Stimulated activated CD4-positive, alpha-beta T cell treated with anti-CD3 and anti-CD28 coated beads, Interleukin-12 subunit alpha, Interleukin-12 subunit beta, amount 100 ng/mL, for 48 hours (primary cell): Measurements from ENCODE around the gene MPL.
"Not testable (repeated sequence)": the region's sequence is repeated elsewhere in the genome, so short reads cannot be mapped to it uniquely, and the experiment has no call there.

ENCODE experiments used
- DNase-seq, 3 donors: peaks; one replicate each; pipeline ENCODE4 v3.0.0-alpha.2; 2020; ENCODE audit warnings: low read depth in 2 of 3, low spot score in 1 of 3

MPL gene

DNA sequence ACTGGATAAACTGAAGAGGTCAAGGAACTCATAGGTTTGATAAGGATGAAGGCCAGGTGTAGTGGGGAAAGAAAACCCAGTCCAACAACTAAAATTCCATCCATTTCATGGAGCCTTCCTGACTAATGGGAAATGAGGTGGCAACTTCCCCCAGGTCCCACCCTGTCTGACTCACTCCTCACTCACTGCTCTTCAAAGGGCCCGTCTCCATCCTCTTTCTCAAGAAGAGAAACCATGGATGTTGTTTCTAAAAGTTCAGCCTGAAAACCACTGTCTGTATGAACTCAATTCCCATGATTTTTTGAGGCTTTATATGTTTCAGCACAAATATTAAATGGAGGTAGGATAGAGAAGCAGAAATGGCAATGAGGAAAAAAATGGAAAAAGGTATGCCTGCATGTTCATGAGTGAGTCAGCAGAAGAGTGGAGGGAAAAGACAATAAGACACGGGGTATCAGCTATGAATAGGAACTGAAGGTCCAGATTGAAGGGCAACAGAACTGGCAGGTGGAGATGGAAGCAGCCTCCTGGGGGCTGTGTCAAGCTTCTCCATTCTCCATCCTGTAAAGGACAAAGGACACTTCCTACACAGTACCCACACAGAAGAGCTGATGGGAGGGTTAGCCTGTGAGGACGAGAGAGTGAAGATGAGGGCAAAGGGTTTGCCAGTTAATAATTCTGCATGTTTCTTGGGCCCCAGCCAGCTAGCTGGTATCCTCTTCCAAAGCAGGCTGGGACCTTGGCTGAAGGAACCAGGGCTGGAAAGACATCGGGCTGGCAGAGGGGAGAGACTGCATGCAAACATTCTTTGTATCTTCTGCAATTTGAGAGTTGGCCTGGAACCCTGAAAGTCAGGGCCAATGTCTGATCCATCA lies 35.7 kb downstream of the MPL start:
- DNase-seq: no peak

DNA sequence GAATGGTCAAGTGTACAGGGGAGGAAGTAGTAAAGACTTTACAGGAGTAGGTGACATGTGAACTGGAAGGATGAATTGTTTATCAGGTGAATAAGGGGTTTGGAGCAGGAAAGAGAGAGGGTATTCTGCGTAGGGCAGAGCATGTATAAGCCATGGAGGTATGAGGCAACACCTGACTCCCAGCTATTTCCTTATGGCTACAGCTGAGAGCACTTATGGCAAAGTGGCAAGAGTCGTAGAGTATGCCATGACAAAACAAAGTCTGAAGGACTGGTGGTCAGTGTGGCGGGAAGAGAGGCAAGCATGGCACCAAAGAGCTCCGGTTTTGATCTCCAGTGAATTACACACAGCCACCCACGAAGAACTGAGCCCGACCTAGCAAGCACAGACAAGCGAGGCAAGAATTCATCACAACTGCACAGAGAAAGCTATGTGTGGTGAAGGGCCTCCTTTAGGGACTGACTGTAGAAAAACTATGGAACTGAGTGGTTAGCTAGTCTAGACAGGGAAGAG lies 39.2 kb downstream of the MPL start:
- no peak for DNase-seq

DNA sequence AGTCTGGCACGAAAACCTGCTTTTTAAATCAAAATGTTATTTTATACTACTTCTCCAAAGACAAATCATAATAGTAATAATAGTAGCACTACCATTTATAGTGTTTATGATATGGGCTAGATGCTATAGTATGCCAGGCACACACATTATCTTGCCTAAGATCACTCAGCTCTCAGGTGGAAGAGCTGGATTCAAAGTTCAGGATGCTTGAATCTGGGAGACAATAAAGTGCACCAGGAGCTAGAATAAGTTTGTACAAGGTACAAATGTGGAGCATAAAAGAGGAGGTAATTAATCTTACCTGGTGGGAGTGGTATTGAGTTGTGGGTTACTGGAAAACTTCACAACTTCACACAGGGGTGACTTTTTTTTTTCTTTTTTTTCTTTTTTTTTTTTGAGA lies 40.2 kb downstream of the MPL start:
- DNase-seq: no peak

DNA sequence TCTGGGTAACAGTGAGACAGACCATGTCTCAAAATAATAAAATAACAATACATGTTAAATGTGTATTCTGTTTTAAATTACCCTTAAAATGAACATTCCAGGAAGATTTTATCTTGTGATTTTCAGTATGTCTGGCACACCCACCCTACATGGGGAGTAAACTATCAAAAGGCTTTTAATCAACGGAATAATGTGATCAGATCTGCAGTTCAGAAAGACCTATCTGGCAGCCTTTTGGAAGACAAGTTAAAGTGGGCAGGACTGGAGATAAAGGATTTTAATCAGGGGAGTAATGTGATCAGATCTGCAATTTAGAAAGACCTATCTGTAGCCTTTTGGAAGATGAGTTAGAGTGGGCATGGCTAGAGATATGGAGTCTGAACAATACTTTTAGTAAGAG lies 41.9 kb downstream of the MPL start:
- no peak for DNase-seq

DNA sequence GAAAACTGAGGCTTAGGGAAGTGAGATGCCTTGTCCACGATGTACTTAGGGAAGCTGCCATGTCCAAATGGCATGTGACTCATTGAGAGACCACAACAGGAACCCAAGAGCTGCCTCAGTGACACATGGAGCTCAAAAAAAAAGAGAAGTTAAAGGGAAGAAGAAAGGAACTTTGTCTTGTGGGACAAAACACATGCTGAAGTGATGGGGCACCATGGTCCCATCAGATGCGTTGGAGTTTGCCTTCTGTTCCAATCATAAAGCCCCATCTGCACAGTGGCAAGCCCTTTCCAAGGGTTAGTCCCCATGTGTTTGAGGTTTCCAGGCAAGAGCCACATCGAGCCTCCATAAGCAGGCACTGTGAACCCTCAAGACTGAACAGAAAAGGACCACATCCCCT lies 44.0 kb downstream of the MPL start:
- DNase-seq: no peak

DNA sequence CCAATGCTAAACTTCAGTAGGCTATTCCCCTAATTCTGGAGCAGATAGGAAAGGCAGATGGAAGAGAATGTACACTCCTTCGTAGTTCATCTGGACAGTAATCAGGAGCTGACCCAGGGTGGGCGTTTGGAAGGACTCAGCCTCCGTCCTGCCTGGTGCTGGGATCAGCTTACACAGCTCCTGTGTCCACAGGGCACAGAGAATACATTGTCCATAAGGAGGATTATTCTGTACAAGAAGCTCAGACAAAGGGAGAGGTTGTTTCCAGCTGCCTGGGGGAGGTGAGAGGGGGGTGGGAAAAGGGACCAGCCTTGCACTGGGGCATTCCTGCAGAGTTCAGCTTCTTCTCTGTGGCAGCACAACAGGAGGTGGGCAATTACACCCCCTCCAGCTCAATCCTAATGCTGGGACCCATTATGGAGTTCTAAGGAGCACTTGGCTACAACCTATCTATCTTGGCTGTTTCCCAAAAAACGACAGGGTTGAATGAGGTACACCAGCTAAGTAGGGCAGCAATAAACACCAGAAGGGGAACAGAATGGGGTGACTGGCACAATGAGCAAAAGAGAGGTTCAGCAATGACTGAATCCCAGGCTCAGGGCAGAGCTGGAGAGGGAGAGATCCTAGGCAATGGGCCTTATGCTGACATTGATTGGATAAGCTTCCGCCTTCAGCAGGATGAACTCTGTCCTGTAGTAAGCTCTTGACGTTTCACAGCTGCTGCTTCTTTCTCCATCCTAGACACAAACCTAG lies 44.6 kb downstream of the MPL start:
- no peak for DNase-seq

DNA sequence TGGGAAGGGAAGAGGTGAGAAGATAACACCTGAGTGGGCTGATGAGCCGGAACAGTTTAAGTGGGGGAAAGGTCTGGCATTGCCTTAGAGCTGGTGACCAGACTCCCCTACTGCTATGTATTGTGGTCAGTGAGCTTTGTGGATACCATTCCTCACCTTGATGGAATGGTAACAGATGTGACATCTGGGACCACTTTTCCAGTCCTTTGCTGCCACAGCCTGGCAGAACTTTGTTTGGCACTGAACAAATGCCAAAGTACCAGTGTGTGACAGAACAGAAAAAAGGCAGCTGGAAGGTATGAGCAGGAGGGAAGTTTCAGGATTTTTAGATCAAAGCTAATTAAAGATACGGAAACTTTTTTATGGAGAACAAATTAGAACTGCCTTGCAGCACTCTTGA lies 45.8 kb downstream of the MPL start:
- DNase-seq: no peak

DNA sequence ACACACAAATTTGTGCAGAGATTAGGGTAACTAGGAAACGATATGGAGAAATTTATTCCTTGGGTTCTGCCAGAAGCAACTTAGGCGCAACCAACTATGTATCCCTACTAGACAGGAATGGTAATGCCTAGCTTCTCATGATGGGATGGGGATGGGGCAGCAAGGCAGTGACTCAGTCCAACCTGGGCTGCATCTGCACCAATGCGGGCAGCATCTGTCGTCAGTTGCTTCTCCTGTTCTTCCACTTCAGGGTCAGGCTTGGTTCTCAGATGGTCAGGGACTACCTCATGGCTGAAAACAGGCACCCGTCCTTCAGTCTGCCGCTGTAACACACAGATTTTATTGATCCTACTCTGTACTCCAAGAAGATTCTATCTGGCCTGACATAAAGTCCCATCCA lies 49.1 kb downstream of the MPL start:
- DNase-seq: no peak

DNA sequence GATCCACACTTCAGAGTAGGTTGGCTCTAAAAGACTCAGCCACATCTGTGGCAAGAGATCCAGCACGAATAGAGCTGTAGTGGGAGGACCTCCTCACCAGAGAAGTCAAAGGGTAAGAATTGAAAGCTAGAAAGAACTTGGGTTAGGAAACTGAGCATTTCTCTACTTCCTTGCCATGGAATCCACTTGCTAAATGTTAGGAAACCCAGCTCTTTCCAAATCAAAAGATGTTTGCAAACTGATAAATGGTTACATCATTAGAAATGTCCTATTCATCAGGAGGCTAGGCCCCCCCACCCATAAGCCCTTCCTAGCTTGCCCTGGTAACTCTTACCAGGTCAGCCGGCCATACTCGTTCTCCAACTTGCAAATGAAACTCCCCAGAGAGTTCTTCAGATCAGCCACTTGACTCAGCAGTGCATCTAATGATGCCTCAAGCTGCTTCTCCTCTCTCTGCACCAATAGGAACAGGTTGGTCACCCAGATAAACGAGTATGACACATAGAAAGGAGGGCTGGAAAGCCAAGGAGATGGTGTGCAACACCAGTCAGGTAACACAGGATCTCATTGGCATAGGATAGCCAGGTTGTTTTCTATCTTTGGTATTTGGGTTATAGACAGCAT lies 50.5 kb downstream of the MPL start:
- DNase-seq: no peak

DNA sequence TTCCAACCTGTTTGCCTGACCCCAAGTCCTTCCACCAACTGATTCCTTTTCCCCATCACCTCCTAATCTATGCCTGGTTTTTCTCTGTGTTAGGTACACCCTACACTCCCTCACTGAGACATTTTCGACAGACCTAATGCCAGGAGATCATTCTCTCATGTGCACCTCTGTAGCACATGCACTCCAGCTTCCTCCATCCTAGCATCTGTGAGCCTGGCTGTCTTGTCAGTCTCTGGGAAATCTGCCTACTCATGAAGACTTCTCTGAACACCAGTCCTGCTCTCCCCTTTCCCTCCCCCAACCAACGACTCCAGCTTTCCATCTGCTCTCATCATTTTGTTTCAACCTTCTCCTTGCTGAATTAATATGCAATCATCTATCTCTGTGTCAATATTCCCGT lies 51.0 kb downstream of the MPL start:
- no peak for DNase-seq

DNA sequence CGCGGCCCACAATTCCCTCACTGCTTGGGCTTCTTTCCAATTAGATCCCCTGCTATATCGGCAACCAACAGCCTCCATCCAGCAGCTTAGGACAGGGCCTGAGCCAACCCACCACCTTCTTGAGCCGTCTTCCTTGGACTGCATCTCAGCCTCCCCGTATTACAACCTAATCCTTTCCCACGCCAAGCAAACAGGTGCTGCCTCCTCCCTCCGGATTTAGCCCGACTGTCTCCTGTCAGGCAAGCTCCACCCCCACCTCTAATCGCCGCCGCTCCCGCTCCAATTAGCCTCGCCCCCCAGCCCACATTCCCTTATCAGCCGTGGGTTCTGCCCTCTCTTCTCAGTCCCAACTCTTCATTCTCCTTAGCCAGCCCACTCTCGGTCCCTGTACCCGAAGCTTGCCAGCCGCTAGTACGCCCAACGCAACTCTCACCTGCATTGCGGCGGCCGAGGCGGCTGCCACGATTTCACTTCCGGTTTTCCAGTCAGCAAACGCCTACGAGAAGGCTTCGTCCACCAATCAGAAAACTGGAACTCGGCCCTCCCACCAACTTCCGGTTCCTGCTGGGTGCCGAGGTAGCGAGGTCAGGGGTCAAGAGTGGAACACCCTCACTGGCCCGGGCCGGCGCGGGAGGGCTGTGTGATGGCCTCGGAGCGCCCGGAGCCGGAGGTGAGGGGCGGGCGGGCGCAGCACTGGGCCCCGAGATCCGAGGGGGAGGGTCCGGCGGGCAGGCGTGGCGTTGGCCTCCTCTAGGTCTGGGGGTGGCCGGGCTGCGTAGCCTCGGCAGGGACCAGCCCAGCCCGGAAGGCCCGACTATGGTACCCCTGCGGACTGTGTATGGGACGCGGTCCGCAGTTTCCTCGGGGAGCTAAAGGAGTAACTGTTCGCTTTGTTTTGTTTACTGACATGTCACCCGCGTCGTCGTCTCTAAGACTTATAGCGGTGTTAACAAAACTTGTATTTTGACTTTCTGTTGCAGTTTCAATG lies 52.0 kb downstream of the MPL start, which contains the start of the genes MED8 and SZT2:
TSS of gene MED8 (minus strand) at position 475 of the 988 bp plus-strand sequence. CDS start at position 439, 36 bp downstream.
TSS of gene SZT2 (plus strand) at position 574 of the 988 bp plus-strand sequence. CDS start at position 644, 70 bp downstream.
- peak; percentile 90 to 95 (median 90) for DNase-seq

DNA sequence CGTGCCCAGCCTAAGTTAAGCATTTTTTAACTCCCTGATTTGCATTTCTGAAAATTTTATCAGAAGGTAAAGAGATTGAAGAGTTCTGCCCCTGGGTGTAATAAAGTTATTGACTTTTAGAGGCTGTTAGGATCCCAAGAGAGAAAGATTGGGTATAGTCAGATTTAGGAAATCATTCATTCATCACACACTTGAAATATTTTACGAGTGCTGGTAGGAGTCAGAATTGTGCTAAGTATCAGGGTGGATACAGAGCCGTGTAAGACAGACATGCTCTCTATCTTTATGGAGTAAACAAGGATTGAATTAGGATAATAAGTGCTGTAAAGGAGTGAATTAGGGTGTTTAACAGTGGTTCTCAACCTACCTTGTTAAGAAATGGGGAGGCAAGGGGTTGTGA lies 55.1 kb downstream of the MPL start:
- DNase-seq: no peak

DNA sequence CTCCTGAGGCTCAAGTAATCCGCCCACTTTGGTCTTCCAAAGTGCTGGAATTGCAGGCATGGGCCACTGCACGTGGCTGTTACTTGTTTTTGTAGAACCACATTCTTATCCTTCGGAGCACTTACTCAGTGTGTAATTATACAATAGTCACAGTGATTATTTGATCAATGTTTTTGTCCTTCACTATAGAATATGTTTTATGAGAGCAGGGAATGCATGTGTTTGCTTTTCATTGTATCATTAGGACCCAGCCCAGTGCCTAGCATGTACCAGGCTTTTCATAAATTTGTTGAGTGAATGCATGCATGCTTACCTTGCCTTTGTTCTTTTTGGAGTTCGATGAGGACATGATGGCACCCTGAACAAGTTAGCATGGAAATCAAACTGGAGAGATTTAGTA lies 57.9 kb downstream of the MPL start:
- DNase-seq: no peak

DNA sequence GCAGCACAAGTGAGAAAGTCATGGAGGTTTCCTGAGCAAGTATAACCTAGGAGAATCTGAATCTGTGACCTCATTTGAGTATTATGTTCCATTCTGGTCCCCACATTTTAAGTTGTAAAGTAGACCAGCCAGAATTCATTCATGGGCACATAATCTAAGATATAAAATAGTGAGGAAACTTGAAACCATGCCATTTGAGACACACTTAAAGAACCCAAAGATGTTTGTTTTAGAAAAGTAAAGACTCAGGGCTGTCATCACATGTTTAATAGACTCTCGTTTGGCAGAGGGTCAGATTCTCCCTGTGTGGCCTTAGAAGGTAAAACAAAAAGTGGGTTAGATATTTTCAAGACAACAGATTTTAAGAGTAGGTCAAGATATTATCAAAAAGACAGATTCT lies 58.4 kb downstream of the MPL start:
- DNase-seq: no peak

DNA sequence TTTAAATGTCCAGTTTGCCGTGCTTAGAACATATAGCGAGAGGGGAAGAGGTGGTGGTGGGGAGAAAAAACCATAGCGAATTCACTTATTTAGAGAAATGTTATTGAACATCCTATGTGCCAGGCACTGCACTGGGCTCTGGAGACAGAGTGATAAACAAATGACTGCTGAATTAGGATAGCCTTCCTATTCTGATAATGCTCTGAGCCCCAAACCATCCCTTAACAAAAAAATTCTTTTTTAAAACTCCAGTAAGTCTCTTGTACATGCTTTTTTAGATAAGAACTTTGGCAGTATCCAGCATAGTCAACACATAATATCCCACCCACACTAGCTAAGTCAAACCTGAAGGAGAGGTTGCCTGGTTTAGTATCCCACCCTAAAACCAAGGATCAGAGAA lies 60.6 kb downstream of the MPL start:
- DNase-seq: no peak

DNA sequence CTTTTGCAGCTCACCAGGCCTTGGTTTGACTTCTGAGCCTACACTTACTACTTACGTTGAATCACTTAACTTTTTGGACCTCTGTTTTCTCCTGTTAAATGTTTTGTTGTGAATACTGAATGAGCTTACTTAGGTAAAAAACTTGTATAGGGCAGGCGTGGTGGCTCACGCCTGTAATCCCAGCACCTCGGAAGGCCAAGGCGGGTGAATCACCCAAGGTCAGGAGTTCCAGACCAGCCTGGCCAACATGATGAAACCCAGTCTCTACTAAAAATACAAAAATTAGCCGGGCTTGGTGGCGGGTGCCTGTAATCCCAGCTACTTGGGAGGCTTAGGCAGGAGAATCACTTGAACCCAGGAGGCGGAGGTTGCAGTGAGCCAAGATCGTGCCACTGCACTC lies 62.8 kb downstream of the MPL start:
- not testable (repeated sequence) for DNase-seq

DNA sequence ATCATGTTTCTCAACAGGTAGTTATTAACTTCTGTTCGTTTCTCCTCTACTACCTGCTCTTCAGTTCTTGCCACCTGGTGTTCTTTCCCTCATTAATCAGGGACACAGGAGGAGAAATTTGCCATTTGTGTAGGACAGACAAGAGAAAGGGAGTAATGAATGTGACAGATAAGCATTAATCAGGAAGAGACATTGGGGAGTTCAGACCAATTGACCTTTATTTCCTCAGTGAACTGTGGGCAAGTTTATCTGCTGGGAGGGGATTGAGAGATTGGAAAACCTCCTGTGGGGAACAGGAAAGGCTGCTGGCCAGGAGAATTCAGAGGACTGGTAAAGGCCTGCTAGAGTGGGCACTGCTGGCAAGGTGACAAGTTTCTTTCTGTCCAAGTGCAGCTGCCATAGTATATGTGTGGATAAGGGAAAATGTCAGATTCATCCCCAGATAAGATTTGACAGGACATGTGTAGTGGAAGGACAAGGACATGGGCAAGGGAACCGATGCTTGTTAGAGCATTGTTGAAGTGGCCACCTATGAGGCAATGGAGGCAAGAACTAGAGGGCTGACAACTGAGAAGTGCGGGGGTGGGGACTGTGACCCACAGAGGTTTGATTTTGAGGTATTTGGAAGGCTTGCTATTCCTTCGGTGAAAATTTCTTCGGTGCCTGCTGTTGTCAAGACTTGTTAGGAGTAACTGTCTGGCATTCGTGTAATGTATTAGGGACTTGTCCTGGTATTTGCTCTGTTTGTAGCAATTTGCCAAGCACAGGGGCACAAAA lies 64.7 kb downstream of the MPL start:
- DNase-seq: no peak
